HCT116 (cell line): ENCODE results near the gene INTS6.

ENCODE experiments used
- EGR1 ChIP-seq: IDR thresholded peaks from 2 replicates; pipeline ENCODE4 v1.6.1; 2012; ENCODE audit warnings: low read depth
- EZH2 ChIP-seq: fragments of 200-600 bp; sonication (generic); IDR thresholded peaks from 2 replicates; pipeline ENCODE4 v1.6.1; 2017; ENCODE audit warnings: antibody characterized with exemption, mixed run types
- POLR2AphosphoS5 ChIP-seq: IDR thresholded peaks from 2 replicates; pipeline ENCODE4 v1.6.1; 2011; ENCODE audit warnings: mild to moderate bottlenecking, low read depth, low read length, moderate library complexity
- SIN3A ChIP-seq: IDR thresholded peaks from 2 replicates; pipeline ENCODE4 v1.6.1; 2012; ENCODE audit warnings: low read depth
- SRF ChIP-seq: IDR thresholded peaks from 2 replicates; pipeline ENCODE4 v1.6.1; 2012; ENCODE audit warnings: low read depth
- TF ChIP-seq, protein P1 (sequence below), 3 experiments: fragments of 200-600 bp in 1 of 3; sonication (generic) in 1 of 3; IDR thresholded peaks in 2 of 3; conservative IDR thresholded peaks in 1 of 3; 2 replicates each; pipeline ENCODE4 v1.5.1; 2012 to 2017; ENCODE audit warnings: low read depth in 2 of 3, low read length in 2 of 3, antibody characterized with exemption in 1 of 3, borderline replicate concordance in 1 of 3, control low read depth in 1 of 3, mild to moderate bottlenecking in 1 of 3, mixed read lengths in 1 of 3, mixed run types in 1 of 3, moderate library complexity in 1 of 3; ENCODE audit not compliant: insufficient read depth in 1 of 3

GRCh38 chr13:51385114-51385513 lies 67.7 kb downstream of the INTS6 start:
- TF ChIP-seq, protein P1, sequence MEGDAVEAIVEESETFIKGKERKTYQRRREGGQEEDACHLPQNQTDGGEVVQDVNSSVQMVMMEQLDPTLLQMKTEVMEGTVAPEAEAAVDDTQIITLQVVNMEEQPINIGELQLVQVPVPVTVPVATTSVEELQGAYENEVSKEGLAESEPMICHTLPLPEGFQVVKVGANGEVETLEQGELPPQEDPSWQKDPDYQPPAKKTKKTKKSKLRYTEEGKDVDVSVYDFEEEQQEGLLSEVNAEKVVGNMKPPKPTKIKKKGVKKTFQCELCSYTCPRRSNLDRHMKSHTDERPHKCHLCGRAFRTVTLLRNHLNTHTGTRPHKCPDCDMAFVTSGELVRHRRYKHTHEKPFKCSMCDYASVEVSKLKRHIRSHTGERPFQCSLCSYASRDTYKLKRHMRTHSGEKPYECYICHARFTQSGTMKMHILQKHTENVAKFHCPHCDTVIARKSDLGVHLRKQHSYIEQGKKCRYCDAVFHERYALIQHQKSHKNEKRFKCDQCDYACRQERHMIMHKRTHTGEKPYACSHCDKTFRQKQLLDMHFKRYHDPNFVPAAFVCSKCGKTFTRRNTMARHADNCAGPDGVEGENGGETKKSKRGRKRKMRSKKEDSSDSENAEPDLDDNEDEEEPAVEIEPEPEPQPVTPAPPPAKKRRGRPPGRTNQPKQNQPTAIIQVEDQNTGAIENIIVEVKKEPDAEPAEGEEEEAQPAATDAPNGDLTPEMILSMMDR (IDR thresholded peaks at IDR 0.05 in 2 of 3, conservative IDR thresholded peaks at IDR 0.05 in 1 of 3; ENCODE audit: borderline replicate concordance in 1 of 3, insufficient read depth in 1 of 3, low read depth in 2 of 3, low read length in 2 of 3), result no peak
- TF ChIP-seq SRF (no peak), POLR2AphosphoS5 (no peak), SIN3A (no peak), EZH2 (no peak), EGR1 (no peak)
